GM21447 (cell line): ENCODE data around the gene CSAG1.
"Not testable (repeated sequence)": the region's sequence is repeated elsewhere in the genome, so short reads cannot be mapped to it uniquely, and the experiment has no call there.

Source experiments
- ATAC-seq: cut with Tn5 transposase; IDR thresholded peaks from one replicate; pipeline ENCODE4 v1.9.1; 2021; ENCODE audit not compliant: unreplicated experiment

CSAG1 gene, protein sequence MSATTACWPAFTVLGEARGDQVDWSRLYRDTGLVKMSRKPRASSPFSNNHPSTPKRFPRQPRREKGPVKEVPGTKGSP

DNA sequence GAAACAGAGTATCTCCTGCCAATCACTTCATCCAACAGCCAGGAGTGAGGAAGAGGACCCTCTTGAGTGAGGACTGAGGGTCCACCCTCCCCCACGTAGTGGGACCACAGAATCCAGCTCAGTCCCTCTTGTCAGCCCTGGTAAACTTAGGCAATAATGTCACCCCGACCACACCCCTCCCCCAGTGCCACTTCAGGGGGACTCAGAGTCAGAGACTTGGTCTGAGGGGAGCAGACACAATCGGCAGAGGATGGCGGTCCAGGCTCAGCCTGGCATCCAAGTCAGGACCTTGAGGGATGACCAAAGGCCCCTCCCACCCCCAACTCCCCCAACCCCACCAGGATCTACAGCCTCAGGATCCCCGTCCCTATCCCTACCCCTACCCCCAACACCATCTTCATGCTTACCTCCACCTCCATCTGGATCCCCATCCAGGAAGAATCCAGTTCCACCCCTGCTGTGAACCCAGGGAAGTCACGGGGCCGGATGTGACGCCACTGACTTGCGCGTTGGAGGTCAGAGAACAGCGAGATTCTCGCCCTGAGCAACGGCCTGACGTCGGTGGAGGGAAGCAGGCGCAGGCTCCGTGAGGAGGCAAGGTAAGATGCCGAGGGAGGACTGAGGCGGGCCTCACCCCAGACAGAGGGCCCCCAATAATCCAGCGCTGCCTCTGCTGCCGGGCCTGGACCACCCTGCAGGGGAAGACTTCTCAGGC is at the start of gene CSAG1, which contains the start of gene MAGEA12:
TSS of gene CSAG1 (minus strand) at position 461 of the 715 bp plus-strand sequence. CDS start 1,261 bp downstream, outside the sequence.
TSS of gene MAGEA12 (plus strand) at position 497 of the 715 bp plus-strand sequence. CDS start 2,405 bp downstream, outside the sequence.
- no peak for ATAC-seq

- ATAC-seq, result not testable (repeated sequence)
Measured at GRCh38 chrX:152769549-152770289, 36.2 kb upstream of the CSAG1 start, which contains the start of gene MAGEA6. Gene MAGEA6 (minus strand): TSS chrX:152769689. CDS start chrX:152767650, 2,039 bp downstream.

DNA sequence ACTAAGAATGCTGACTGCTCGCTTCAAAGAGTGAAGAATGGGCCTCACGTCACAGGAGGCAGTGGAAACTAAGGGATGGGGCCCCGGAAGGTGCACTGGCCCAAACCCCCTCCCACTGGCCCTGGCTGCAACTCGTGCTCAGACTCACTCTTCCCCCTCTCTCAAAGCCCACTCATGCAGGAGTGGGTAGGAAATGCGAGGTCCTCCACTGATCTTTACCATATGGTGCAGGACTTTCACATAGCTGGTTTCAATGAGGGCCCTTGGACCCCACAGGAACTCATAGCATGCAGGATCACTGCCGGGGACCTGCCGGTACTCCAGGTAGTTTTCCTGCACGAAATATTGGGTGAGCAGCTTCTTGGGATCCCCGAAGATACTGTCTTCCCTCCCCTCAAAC is 33.0 kb upstream of the CSAG1 start:
- ATAC-seq, result not testable (repeated sequence)

DNA sequence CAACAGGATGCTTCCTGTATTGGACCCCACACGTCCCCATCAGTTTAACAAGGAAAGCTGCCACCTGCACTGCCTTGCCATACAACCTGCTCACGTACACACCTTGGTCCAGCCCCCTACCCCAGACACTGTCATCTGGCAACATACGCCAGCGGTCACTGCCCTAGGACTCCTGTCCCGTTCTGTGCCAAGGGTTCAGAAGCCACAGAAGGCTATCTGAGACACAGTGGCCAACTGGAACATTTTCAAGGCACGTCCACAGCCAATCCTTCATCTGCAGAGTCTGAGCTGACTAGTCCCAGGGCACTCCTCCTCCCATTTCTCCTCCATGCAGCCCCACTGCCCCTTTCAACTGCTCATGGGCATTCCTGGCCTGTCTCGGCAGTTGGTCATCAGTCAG is 28.1 kb upstream of the CSAG1 start:
- not testable (repeated sequence) for ATAC-seq

DNA sequence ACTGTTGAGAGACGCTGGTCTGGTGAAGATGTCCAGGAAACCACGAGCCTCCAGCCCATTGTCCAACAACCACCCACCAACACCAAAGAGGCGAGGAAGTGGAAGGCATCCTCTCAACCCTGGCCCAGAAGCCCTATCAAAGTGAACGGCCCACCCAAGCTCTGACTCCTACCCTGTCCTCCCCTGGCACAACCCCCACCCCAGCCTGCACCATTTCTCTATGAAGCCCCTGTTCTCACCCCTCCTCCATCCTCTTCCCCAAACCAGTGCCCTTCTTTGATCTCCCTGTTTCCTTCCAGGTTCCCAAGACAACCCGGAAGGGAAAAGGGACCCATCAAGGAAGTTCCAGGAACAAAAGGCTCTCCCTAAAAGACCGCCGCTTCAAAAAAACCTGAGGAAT is 26.0 kb upstream of the CSAG1 start:
- ATAC-seq, result not testable (repeated sequence)

- ATAC-seq, result not testable (repeated sequence)
Measured at GRCh38 chrX:152758918-152759317, 25.4 kb upstream of the CSAG1 start, which contains the start of gene CSAG3. Gene CSAG3 (plus strand): TSS chrX:152759218.

DNA sequence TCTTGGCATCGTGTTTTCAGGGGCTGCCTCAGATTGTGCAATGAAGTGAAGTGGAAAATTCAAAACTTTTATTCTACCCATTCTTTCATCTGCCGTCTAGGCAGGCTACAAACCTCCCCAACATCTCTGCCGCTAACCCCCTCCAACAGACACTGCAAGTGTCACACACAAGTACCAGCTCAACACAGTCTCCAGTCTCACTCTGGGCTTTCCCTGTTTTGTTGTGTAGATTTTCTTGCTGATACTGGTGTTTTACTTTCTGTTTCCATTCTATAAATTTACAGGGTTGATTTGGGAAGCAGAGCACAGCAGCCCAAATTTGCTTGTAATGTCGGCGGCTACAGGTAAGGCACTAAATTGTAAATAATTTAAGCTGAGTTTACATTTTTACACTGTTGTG is 21.4 kb upstream of the CSAG1 start:
- ATAC-seq, result not testable (repeated sequence)

GRCh38 chrX:152753686-152754650 is 20.4 kb upstream of the CSAG1 start, which contains the start of gene MAGEA2:
Gene MAGEA2 (minus strand): TSS chrX:152753842. CDS start chrX:152751363, 2,479 bp downstream.
- ATAC-seq, result not testable (repeated sequence)

GRCh38 chrX:152738560-152738959 is 5.0 kb upstream of the CSAG1 start:
- no peak for ATAC-seq

- not testable (repeated sequence) for ATAC-seq
Measured at GRCh38 chrX:152736528-152736927, 3.0 kb upstream of the CSAG1 start.

GRCh38 chrX:152735860-152736511 is 2.5 kb upstream of the CSAG1 start:
- no peak for ATAC-seq

- ATAC-seq, result no peak
Measured at GRCh38 chrX:152735101-152735500, 1.6 kb upstream of the CSAG1 start.

GRCh38 chrX:152734143-152734858 is 780 bp upstream of the CSAG1 start:
- not testable (repeated sequence) for ATAC-seq

DNA sequence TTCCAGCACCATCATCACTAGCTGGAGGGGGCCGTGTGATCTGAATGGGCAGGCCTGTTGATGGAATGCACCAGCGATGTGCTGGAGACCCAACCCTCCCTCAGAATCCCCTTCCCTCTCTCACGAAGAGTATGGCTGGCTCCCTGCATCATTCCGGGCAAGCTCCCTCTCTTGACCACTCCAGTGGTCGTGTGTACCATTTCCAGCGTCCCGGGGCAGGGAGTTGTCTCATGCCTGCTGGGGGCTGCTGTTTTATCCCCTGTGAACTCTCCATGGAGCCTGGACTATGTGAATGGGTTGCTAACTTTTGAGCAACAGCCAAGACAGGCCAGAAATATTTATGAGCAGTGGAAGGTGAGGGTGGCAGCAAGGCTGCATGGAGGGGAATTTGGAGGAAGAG is 8.1 kb downstream of the CSAG1 start:
- no peak for ATAC-seq

- not testable (repeated sequence) for ATAC-seq
Measured at GRCh38 chrX:152713815-152714787, 19.4 kb downstream of the CSAG1 start, which contains the start of gene MAGEA2B. Gene MAGEA2B (plus strand): TSS chrX:152714628. CDS start chrX:152717107, 2,479 bp downstream.

DNA sequence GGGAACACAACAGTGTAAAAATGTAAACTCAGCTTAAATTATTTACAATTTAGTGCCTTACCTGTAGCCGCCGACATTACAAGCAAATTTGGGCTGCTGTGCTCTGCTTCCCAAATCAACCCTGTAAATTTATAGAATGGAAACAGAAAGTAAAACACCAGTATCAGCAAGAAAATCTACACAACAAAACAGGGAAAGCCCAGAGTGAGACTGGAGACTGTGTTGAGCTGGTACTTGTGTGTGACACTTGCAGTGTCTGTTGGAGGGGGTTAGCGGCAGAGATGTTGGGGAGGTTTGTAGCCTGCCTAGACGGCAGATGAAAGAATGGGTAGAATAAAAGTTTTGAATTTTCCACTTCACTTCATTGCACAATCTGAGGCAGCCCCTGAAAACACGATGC is 20.3 kb downstream of the CSAG1 start:
- not testable (repeated sequence) for ATAC-seq

- not testable (repeated sequence) for ATAC-seq
Measured at GRCh38 chrX:152709173-152709572, 24.3 kb downstream of the CSAG1 start, which contains the start of gene CSAG2. Gene CSAG2 (minus strand): TSS chrX:152709273. CDS start chrX:152709112, 161 bp downstream.

DNA sequence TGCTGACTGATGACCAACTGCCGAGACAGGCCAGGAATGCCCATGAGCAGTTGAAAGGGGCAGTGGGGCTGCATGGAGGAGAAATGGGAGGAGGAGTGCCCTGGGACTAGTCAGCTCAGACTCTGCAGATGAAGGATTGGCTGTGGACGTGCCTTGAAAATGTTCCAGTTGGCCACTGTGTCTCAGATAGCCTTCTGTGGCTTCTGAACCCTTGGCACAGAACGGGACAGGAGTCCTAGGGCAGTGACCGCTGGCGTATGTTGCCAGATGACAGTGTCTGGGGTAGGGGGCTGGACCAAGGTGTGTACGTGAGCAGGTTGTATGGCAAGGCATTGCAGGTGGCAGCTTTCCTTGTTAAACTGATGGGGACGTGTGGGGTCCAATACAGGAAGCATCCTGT is 27.0 kb downstream of the CSAG1 start:
- not testable (repeated sequence) for ATAC-seq
